IMR-90 (cell line): ENCODE results near the gene SBF2. TPM values are rescaled to one million over a fixed set of nuclear protein-coding genes. Genes with fewer than 3 reads are reported as not detected.

Experiments used
- ATAC-seq: fragments of 200-7000 bp; cut with Tn5 transposase; 2 replicates; pipeline ENCODE4 v1.9.1; 2020; ENCODE audit warnings: low read depth, mild to moderate bottlenecking, moderate library complexity
- BruUV-seq: library from RNA; stranded (reverse); fragments of 400-500 nt; replicated peaks from 2 replicates; lab custom pipeline; 2021; lab: Mats Ljungman, UMichigan
- CTCF ChIA-PET: fragments of 300-600 bp; formaldehyde crosslinking; extraction: SDS; loops from one replicate; lab custom pipeline; 2021; ENCODE audit warnings: antibody characterized with exemption; lab: Yijun Ruan, JAX
- POLR2A ChIA-PET: fragments of 300-600 bp; sonication (Branson Sonifier 250); formaldehyde crosslinking; loops from one replicate; lab custom pipeline; 2022; ENCODE audit warnings: antibody characterized with exemption; ENCODE audit not compliant: unreplicated experiment; lab: Charles Lee
- DNase-seq: peaks from one replicate; pipeline ENCODE4 v3.0.0; 2013
- H2AFZ ChIP-seq: replicated peaks from 2 replicates; pipeline ENCODE3; 2013; ENCODE audit warnings: low read length, mild to moderate bottlenecking; ENCODE audit not compliant: poor library complexity
- H2AK5ac ChIP-seq: 2 replicates; pipeline ENCODE4 v1.6.1; 2013; ENCODE audit warnings: low read depth, low read length, inconsistent platforms
- H2AK9ac ChIP-seq: replicated peaks from 2 replicates; pipeline ENCODE3; 2013; ENCODE audit warnings: mild to moderate bottlenecking, low read depth, low read length, moderate library complexity; ENCODE audit not compliant: poor library complexity
- H2BK120ac ChIP-seq: 2 replicates; pipeline ENCODE4 v1.6.1; 2013; ENCODE audit warnings: low read depth, low read length, inconsistent platforms
- H2BK15ac ChIP-seq: 3 replicates; pipeline ENCODE4 v1.6.1; 2013; ENCODE audit warnings: low read depth, low read length, inconsistent platforms
- H2BK20ac ChIP-seq: 2 replicates; pipeline ENCODE4 v1.6.1; 2013; ENCODE audit warnings: low read depth, mild to moderate bottlenecking, inconsistent platforms, low read length, moderate library complexity
- H2BK5ac ChIP-seq: 2 replicates; pipeline ENCODE4 v1.6.1; 2013; ENCODE audit warnings: mild to moderate bottlenecking, low read depth, low read length, inconsistent platforms; ENCODE audit not compliant: poor library complexity, severe bottlenecking
- H3K14ac ChIP-seq: replicated peaks from 2 replicates; pipeline ENCODE4 v1.6.1; 2013; ENCODE audit warnings: low read depth, low read length, inconsistent platforms
- H3K18ac ChIP-seq: 2 replicates; pipeline ENCODE4 v1.6.1; 2013; ENCODE audit warnings: low read depth, low read length, control low read depth
- H3K23ac ChIP-seq: 2 replicates; pipeline ENCODE4 v1.6.1; 2013; ENCODE audit warnings: low read depth, low read length, inconsistent platforms
- H3K27ac ChIP-seq: 2 replicates; pipeline ENCODE4 v1.5.1; 2013; ENCODE audit warnings: mild to moderate bottlenecking, control low read depth, low read length; ENCODE audit not compliant: insufficient read depth
- H3K27me3 ChIP-seq: 2 replicates; pipeline ENCODE4 v1.6.1; 2013; ENCODE audit warnings: low read length; ENCODE audit not compliant: control insufficient read depth, insufficient read depth
- H3K36me3 ChIP-seq: 2 replicates; pipeline ENCODE4 v1.6.1; 2013; ENCODE audit warnings: low read length, mixed read lengths; ENCODE audit not compliant: control insufficient read depth, insufficient read depth
- H3K4ac ChIP-seq: 2 replicates; pipeline ENCODE4 v1.6.1; 2013; ENCODE audit warnings: low read depth, low read length, inconsistent platforms
- H3K4me1 ChIP-seq: 2 replicates; pipeline ENCODE4 v1.6.1; 2013; ENCODE audit warnings: low read length, mixed read lengths; ENCODE audit not compliant: control insufficient read depth, insufficient read depth
- H3K4me2 ChIP-seq: 2 replicates; pipeline ENCODE4 v1.6.1; 2013; ENCODE audit warnings: low read depth, mild to moderate bottlenecking, control low read depth, low read length, moderate library complexity
- H3K4me3 ChIP-seq: 2 replicates; pipeline ENCODE4 v1.5.1; 2013; ENCODE audit warnings: low read depth, mild to moderate bottlenecking, control low read depth, low read length, moderate library complexity; ENCODE audit not compliant: insufficient read depth
- H3K56ac ChIP-seq: 2 replicates; pipeline ENCODE4 v1.6.1; 2013; ENCODE audit warnings: low read length, inconsistent platforms; ENCODE audit not compliant: insufficient read depth; ENCODE audit errors: extremely low read depth
- H3K79me1 ChIP-seq, 2 experiments: 2 replicates each; pipeline ENCODE4 v1.6.1; 2013; ENCODE audit warnings: low read length in 2 of 2, inconsistent platforms in 1 of 2, low read depth in 1 of 2
- H3K9ac ChIP-seq: 2 replicates; pipeline ENCODE4 v1.6.1; 2013; ENCODE audit warnings: low read depth, low read length, control low read depth
- H3K9me1 ChIP-seq: 2 replicates; pipeline ENCODE4 v1.6.1; 2013; ENCODE audit warnings: low read length, inconsistent platforms; ENCODE audit not compliant: insufficient read depth
- H3K9me3 ChIP-seq: 2 replicates; pipeline ENCODE4 v1.6.1; 2013; ENCODE audit warnings: low read length; ENCODE audit not compliant: control insufficient read depth, insufficient read depth
- H4K20me1 ChIP-seq: 2 replicates; pipeline ENCODE4 v1.6.1; 2013; ENCODE audit warnings: low read length, inconsistent platforms; ENCODE audit not compliant: insufficient read depth
- H4K5ac ChIP-seq: 2 replicates; pipeline ENCODE4 v1.6.1; 2013; ENCODE audit warnings: mild to moderate bottlenecking, low read depth, low read length, control low read depth
- H4K8ac ChIP-seq, 2 experiments: 2 replicates each; pipeline ENCODE4 v1.6.1; 2013; ENCODE audit warnings: low read depth in 2 of 2, low read length in 2 of 2, control low read depth in 1 of 2, inconsistent platforms in 1 of 2
- H4K91ac ChIP-seq: 2 replicates; pipeline ENCODE4 v1.6.1; 2013; ENCODE audit warnings: low read depth, low read length, inconsistent platforms; ENCODE audit not compliant: insufficient read depth
- BHLHE40 ChIP-seq: fragments of 150-350 bp; IDR thresholded peaks from 2 replicates; pipeline ENCODE4 v1.6.1; 2016; ENCODE audit warnings: mild to moderate bottlenecking, low read depth, low read length
- CEBPB ChIP-seq: IDR thresholded peaks from 2 replicates; pipeline ENCODE4 v1.6.1; 2012; ENCODE audit warnings: low read depth, low read length, improper control_type of control experiment
- CHD1 ChIP-seq: IDR thresholded peaks from 2 replicates; pipeline ENCODE4 v1.6.1; 2012; ENCODE audit warnings: low read depth, low read length, improper control_type of control experiment
- FOS ChIP-seq: fragments of 150-350 bp; IDR thresholded peaks from 2 replicates; pipeline ENCODE4 v1.6.1; 2016; ENCODE audit warnings: low read depth, low read length
- MAFK ChIP-seq: IDR thresholded peaks from 2 replicates; pipeline ENCODE4 v1.6.1; 2012; ENCODE audit warnings: low read depth, low read length, improper control_type of control experiment
- MAZ ChIP-seq: IDR thresholded peaks from 2 replicates; pipeline ENCODE4 v1.6.1; 2012; ENCODE audit warnings: low read depth, mild to moderate bottlenecking, low read length, improper control_type of control experiment, moderate library complexity, borderline replicate concordance
- MXI1 ChIP-seq: IDR thresholded peaks from 2 replicates; pipeline ENCODE4 v1.6.1; 2012; ENCODE audit warnings: low read depth, mild to moderate bottlenecking, low read length, moderate library complexity, borderline replicate concordance
- NFE2L2 ChIP-seq: fragments of 150-350 bp; IDR thresholded peaks from 2 replicates; pipeline ENCODE4 v1.6.1; 2016; ENCODE audit warnings: low read depth, mild to moderate bottlenecking, low read length
- POLR2A ChIP-seq: IDR thresholded peaks from 2 replicates; pipeline ENCODE4 v1.6.1; 2012; ENCODE audit warnings: mild to moderate bottlenecking, low read depth, low read length
- RAD21 ChIP-seq: IDR thresholded peaks from 2 replicates; pipeline ENCODE4 v1.6.1; 2012; ENCODE audit warnings: low read length, improper control_type of control experiment
- RCOR1 ChIP-seq: IDR thresholded peaks from 2 replicates; pipeline ENCODE4 v1.6.1; 2012; ENCODE audit warnings: mild to moderate bottlenecking, low read length, improper control_type of control experiment; ENCODE audit not compliant: insufficient replicate concordance
- RFX5 ChIP-seq: IDR thresholded peaks from 2 replicates; pipeline ENCODE4 v1.8.0; 2012; ENCODE audit warnings: low read depth, mild to moderate bottlenecking, low read length, moderate library complexity
- SMC3 ChIP-seq: fragments of 150-350 bp; IDR thresholded peaks from 2 replicates; pipeline ENCODE4 v1.6.1; 2016; ENCODE audit warnings: low read depth, mild to moderate bottlenecking, antibody characterized with exemption, low read length, moderate library complexity
- USF2 ChIP-seq: fragments of 150-350 bp; IDR thresholded peaks from 2 replicates; pipeline ENCODE4 v1.6.1; 2017; ENCODE audit warnings: mild to moderate bottlenecking, antibody characterized with exemption, low read length, low read depth
- dilution Hi-C: fragments of 300-500 bp; cut with HindIII; formaldehyde crosslinking; loops from one replicate; pipeline ENCODE4 v1.14.3; 2018; ENCODE audit warnings: low sequenced_read_pairs; ENCODE audit not compliant: unreplicated experiment
- in situ Hi-C: fragments of 300-500 bp; cut with MboI; formaldehyde crosslinking; loops from 3 replicates; pipeline ENCODE4 v1.14.3; 2019; ENCODE audit warnings: low sequenced_read_pairs, inconsistent platforms, mixed read lengths
- intact Hi-C: fragments of 100-400 bp; cut with micrococcal nuclease; formaldehyde crosslinking; loops from 2 replicates; pipeline ENCODE4 v1.10.0; 2022
- polyA plus RNA-seq, 3 experiments: library from polyadenylated mRNA; depleted of rRNA; stranded (reverse); fragments of >200 nt; gene quantifications; 2 replicates each; pipeline ENCODE4 v1.2.3, GENCODE V29; 2012; ENCODE audit warnings: low replicate concordance in 1 of 3
- total RNA-seq: library from RNA; depleted of rRNA; stranded (reverse); fragments of >200 nt; gene quantifications from 2 replicates; pipeline ENCODE4 v1.2.3, GENCODE V29; 2012
- TF ChIP-seq, protein P1 (sequence below): conservative IDR thresholded peaks from 2 replicates; pipeline ENCODE4 v1.5.1; 2012; ENCODE audit warnings: mild to moderate bottlenecking, low read depth, low read length, improper control_type of control experiment

The SBF2 gene
- total and polyA plus RNA-seq, 2 of the 4 experiments (the other 2 are of a cell fraction) = 23.8 to 51.8 TPM

- Histone ChIP-seq H3K9me1 (peaks cover 10% of the 10 kb centered on the region), H3K9me3 (no peaks in the 10 kb centered on the region), H2BK5ac (peak overlapping the region; percentile 73), H3K14ac (peak overlapping the region; percentile 62; the same call in 1 of the 2 replicates), H2AK5ac (peak overlapping the region; percentile 82), H2BK120ac (peak overlapping the region; percentile 71), H2BK20ac (peak overlapping the region; percentile 85), H3K4me2 (no peak overlapping the region), H3K4me3 (no peak overlapping the region), H3K23ac (peak overlapping the region; percentile 45; the same call in 1 of the 2 replicates), H3K4me1 (peaks cover 4% of the 10 kb centered on the region; the same call in 1 of the 2 replicates), H3K27me3 (no peaks in the 10 kb centered on the region), H4K5ac (peak overlapping the region; percentile 72; the same call in 1 of the 2 replicates), H3K4ac (peak overlapping the region; percentile 67; the same call in 1 of the 2 replicates), H3K36me3 (no peaks in the 10 kb centered on the region), H3K18ac (peak overlapping the region; percentile 91; the same call in 1 of the 2 replicates), H3K27ac (no peak overlapping the region), H2AFZ (no peak overlapping the region), H2AK9ac (no peak overlapping the region), H4K91ac (peak overlapping the region; percentile 60), H2BK15ac (peak overlapping the region; percentile 94), H3K56ac (no peak overlapping the region; the same call in 1 of the 2 replicates), H3K79me1 (peaks cover 24 to 28% of the 10 kb centered on the region in 2 experiments), H4K8ac (peak overlapping the region; percentile 67 to 75), H3K9ac (no peak overlapping the region), H4K20me1 (no peaks in the 10 kb centered on the region)
- BruUV-seq = no TSS peak
- TF ChIP-seq MAFK (no peak), RAD21 (no peak), FOS (no peak), RFX5 (no peak), NFE2L2 (no peak), CEBPB (no peak), CHD1 (no peak), MXI1 (no peak), MAZ (no peak), USF2 (no peak), SMC3 (no peak), BHLHE40 (no peak), RCOR1 (no peak), POLR2A (no peak)
- TF ChIP-seq, protein P1, sequence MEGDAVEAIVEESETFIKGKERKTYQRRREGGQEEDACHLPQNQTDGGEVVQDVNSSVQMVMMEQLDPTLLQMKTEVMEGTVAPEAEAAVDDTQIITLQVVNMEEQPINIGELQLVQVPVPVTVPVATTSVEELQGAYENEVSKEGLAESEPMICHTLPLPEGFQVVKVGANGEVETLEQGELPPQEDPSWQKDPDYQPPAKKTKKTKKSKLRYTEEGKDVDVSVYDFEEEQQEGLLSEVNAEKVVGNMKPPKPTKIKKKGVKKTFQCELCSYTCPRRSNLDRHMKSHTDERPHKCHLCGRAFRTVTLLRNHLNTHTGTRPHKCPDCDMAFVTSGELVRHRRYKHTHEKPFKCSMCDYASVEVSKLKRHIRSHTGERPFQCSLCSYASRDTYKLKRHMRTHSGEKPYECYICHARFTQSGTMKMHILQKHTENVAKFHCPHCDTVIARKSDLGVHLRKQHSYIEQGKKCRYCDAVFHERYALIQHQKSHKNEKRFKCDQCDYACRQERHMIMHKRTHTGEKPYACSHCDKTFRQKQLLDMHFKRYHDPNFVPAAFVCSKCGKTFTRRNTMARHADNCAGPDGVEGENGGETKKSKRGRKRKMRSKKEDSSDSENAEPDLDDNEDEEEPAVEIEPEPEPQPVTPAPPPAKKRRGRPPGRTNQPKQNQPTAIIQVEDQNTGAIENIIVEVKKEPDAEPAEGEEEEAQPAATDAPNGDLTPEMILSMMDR = no peak
- CTCF ChIA-PET = no interaction called here
- intact Hi-C loops (no loop called here), in situ Hi-C loops (no loop called here), dilution Hi-C loops (no loop called here)
- DNase-seq (no peak), ATAC-seq (no peak)
- POLR2A ChIA-PET = no interaction called here
Observed at GRCh38 chr11:9901943-9902342, 392.1 kb downstream of the SBF2 start.
